ENCODE results near the gene MRRF.
A peak's percentile ranks its signal among the peaks of the same experiment; 100 is the strongest.

The MRRF gene

GRCh38 chr9:122264360-122265148 lies at the start of gene MRRF, which contains the start of gene RBM18:
MRRF (plus strand) TSS chr9:122264882; CDS start chr9:122270892, 6,010 bp downstream.
RBM18 (minus strand) TSS chr9:122264840; CDS start chr9:122261492, 3,348 bp downstream.
- TF ChIP-seq CTCF (conservative IDR thresholded peaks at IDR 0.05; ENCODE audit: control insufficient read depth, insufficient read depth, low read depth, low read length) = no peak
- DNase-seq (ENCODE audit: low read depth) = peak; percentile 90
- peak within 1 kb of the TSS; percentile 83 for H3K4me3 ChIP-seq (ENCODE audit: control insufficient read depth, low read depth, low read length)

GRCh38 chr9:122215663-122216062 lies 49.0 kb upstream of the MRRF start:
- no peak for TF ChIP-seq CTCF (conservative IDR thresholded peaks at IDR 0.05; ENCODE audit: control insufficient read depth, insufficient read depth, low read depth, low read length)
- no peak for DNase-seq (ENCODE audit: low read depth)
- no peak overlapping the region for H3K4me3 ChIP-seq (ENCODE audit: control insufficient read depth, low read depth, low read length)

GRCh38 chr9:122216138-122216797 lies 48.4 kb upstream of the MRRF start:
- DNase-seq (ENCODE audit: low read depth) = no peak
- TF ChIP-seq CTCF (conservative IDR thresholded peaks at IDR 0.05; ENCODE audit: control insufficient read depth, insufficient read depth, low read depth, low read length) = no peak
- H3K4me3 ChIP-seq (ENCODE audit: control insufficient read depth, low read depth, low read length) = no peak overlapping the region

- no peak overlapping the region for H3K4me3 ChIP-seq (ENCODE audit: control insufficient read depth, low read depth, low read length)
- no peak for TF ChIP-seq CTCF (conservative IDR thresholded peaks at IDR 0.05; ENCODE audit: control insufficient read depth, insufficient read depth, low read depth, low read length)
- DNase-seq (ENCODE audit: low read depth) = no peak
Observed at GRCh38 chr9:122216798-122217418, 47.8 kb upstream of the MRRF start.

GRCh38 chr9:122217640-122218039 lies 47.0 kb upstream of the MRRF start:
- DNase-seq (ENCODE audit: low read depth) = no peak
- no peak for TF ChIP-seq CTCF (conservative IDR thresholded peaks at IDR 0.05; ENCODE audit: control insufficient read depth, insufficient read depth, low read depth, low read length)
- H3K4me3 ChIP-seq (ENCODE audit: control insufficient read depth, low read depth, low read length) = no peak overlapping the region

- DNase-seq (ENCODE audit: low read depth) = peak; percentile 9
- no peak for TF ChIP-seq CTCF (conservative IDR thresholded peaks at IDR 0.05; ENCODE audit: control insufficient read depth, insufficient read depth, low read depth, low read length)
- H3K4me3 ChIP-seq (ENCODE audit: control insufficient read depth, low read depth, low read length) = no peak overlapping the region
Observed at GRCh38 chr9:122218071-122218934, 46.4 kb upstream of the MRRF start.

Data from fibroblast of mammary gland (primary cell).